HL-60 (cell line): ENCODE data around the gene ABCF1.

Experiments used
- CTCF ChIP-seq: IDR thresholded peaks from one replicate; pipeline ENCODE4 v1.5.1; 2011; ENCODE audit warnings: low read length, control low read depth, inconsistent platforms; ENCODE audit not compliant: insufficient read depth
- GABPA ChIP-seq: IDR thresholded peaks from 2 replicates; pipeline ENCODE4 v1.6.1; 2012; ENCODE audit warnings: low read depth
- POLR2AphosphoS5 ChIP-seq: IDR thresholded peaks from 2 replicates; pipeline ENCODE4 v1.6.1; 2012; ENCODE audit warnings: low read depth
- SPI1 ChIP-seq: IDR thresholded peaks from 2 replicates; pipeline ENCODE4 v1.6.1; 2012; ENCODE audit warnings: low read depth, mild to moderate bottlenecking, borderline replicate concordance
- TF ChIP-seq, protein P1 (sequence below): IDR thresholded peaks from 2 replicates; pipeline ENCODE4 v1.6.1; 2012; ENCODE audit warnings: low read depth; ENCODE audit not compliant: insufficient replicate concordance

DNA sequence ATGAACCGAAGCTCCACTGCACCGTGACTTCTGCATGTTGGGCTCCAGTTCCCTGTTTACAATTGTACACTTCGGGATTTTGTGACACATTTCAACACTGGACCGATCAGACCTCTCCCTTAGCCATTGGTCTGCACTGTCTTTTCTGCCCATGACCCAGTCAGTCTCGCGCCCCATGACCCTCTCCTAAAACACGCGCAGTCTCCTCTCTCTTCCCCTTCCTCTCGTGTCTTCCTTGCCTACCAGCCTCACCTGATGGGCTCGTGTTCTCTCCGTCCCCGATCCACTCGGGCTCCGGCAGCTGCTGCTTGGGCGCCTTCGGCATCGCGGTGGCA is 535 bp upstream of the ABCF1 start:
- TF ChIP-seq CTCF (no peak), POLR2AphosphoS5 (no peak), GABPA (no peak), SPI1 (no peak)
- TF ChIP-seq, protein P1, sequence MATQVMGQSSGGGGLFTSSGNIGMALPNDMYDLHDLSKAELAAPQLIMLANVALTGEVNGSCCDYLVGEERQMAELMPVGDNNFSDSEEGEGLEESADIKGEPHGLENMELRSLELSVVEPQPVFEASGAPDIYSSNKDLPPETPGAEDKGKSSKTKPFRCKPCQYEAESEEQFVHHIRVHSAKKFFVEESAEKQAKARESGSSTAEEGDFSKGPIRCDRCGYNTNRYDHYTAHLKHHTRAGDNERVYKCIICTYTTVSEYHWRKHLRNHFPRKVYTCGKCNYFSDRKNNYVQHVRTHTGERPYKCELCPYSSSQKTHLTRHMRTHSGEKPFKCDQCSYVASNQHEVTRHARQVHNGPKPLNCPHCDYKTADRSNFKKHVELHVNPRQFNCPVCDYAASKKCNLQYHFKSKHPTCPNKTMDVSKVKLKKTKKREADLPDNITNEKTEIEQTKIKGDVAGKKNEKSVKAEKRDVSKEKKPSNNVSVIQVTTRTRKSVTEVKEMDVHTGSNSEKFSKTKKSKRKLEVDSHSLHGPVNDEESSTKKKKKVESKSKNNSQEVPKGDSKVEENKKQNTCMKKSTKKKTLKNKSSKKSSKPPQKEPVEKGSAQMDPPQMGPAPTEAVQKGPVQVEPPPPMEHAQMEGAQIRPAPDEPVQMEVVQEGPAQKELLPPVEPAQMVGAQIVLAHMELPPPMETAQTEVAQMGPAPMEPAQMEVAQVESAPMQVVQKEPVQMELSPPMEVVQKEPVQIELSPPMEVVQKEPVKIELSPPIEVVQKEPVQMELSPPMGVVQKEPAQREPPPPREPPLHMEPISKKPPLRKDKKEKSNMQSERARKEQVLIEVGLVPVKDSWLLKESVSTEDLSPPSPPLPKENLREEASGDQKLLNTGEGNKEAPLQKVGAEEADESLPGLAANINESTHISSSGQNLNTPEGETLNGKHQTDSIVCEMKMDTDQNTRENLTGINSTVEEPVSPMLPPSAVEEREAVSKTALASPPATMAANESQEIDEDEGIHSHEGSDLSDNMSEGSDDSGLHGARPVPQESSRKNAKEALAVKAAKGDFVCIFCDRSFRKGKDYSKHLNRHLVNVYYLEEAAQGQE = no peak
